Activated effector memory CD4-positive, alpha-beta T cell treated with anti-CD3 and anti-CD28 coated beads, Interleukin-2, amount 50 U/mL, for 16 hours (primary cell): Measurements from ENCODE around the gene DEDD2.

Source experiments
- DNase-seq: peaks from one replicate; pipeline ENCODE4 v3.0.0-alpha.2; 2020

Gene DEDD2

GRCh38 chr19:42197375-42197817 is 20.1 kb downstream of the DEDD2 start:
- DNase-seq = no peak

GRCh38 chr19:42196011-42197001 is 21.2 kb downstream of the DEDD2 start:
- no peak for DNase-seq

- no peak for DNase-seq
Measured at GRCh38 chr19:42193706-42194105, 23.8 kb downstream of the DEDD2 start.

GRCh38 chr19:42193294-42193693 is 24.2 kb downstream of the DEDD2 start:
- DNase-seq = no peak

- DNase-seq = no peak
Measured at GRCh38 chr19:42191855-42192254, 25.6 kb downstream of the DEDD2 start.

- DNase-seq = no peak
Measured at GRCh38 chr19:42191330-42191729, 26.1 kb downstream of the DEDD2 start.

- DNase-seq = no peak
Measured at GRCh38 chr19:42189133-42189532, 28.3 kb downstream of the DEDD2 start.

- DNase-seq = no peak
Measured at GRCh38 chr19:42188665-42189064, 28.8 kb downstream of the DEDD2 start.

- DNase-seq = no peak
Measured at GRCh38 chr19:42185277-42185676, 32.2 kb downstream of the DEDD2 start.

GRCh38 chr19:42184401-42184861 is 33.0 kb downstream of the DEDD2 start:
- DNase-seq = peak; percentile 90

GRCh38 chr19:42178791-42179674 is 38.4 kb downstream of the DEDD2 start:
- DNase-seq = peak; percentile 68

- no peak for DNase-seq
Measured at GRCh38 chr19:42177686-42178019, 39.8 kb downstream of the DEDD2 start.

- DNase-seq = peak; percentile 92
Measured at GRCh38 chr19:42176990-42177685, 40.3 kb downstream of the DEDD2 start.

- no peak for DNase-seq
Measured at GRCh38 chr19:42176649-42176989, 40.9 kb downstream of the DEDD2 start.

GRCh38 chr19:42175952-42176648 is 41.4 kb downstream of the DEDD2 start:
- no peak for DNase-seq

GRCh38 chr19:42174958-42175734 is 42.3 kb downstream of the DEDD2 start:
- no peak for DNase-seq

- DNase-seq = no peak
Measured at GRCh38 chr19:42174188-42174587, 43.3 kb downstream of the DEDD2 start.

GRCh38 chr19:42173695-42174094 is 43.8 kb downstream of the DEDD2 start:
- no peak for DNase-seq

- DNase-seq = no peak
Measured at GRCh38 chr19:42172261-42172660, 45.2 kb downstream of the DEDD2 start.

- no peak for DNase-seq
Measured at GRCh38 chr19:42170715-42171114, 46.8 kb downstream of the DEDD2 start.
